ENCODE measurements around the gene SEH1L. TPM values are rescaled to one million over a fixed set of nuclear protein-coding genes. Genes with fewer than 3 reads are reported as not detected.

The SEH1L gene
- total RNA-seq, 1 donor = 56.6 TPM

DNA sequence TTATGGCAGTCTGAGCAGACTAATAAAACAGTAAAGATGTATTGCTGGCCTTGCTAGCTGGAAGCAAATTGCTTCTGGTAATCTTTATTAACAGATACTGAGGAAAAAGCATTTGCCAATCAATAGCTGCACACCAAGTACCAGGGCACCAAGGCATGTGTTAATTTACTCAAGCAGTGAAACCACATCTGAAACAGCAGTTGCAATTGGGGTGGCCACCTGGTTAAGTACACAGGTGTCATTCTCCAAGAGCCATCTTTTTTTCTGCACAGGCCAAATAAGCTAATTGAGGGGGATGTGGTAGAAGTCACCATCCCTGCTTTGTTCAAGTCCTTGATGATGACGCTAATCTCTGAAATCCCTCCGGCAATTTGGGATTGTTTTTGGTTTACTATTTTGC, 8.6 kb upstream of the SEH1L start:
- DNase-seq (ENCODE audit: low read depth) = no peak
- no peak overlapping the region for H3K4me3 ChIP-seq (ENCODE audit: low read depth, low read length)
- no peak for TF ChIP-seq CTCF (IDR thresholded peaks at IDR 0.05; ENCODE audit: insufficient read depth, low read depth, low read length)

DNA sequence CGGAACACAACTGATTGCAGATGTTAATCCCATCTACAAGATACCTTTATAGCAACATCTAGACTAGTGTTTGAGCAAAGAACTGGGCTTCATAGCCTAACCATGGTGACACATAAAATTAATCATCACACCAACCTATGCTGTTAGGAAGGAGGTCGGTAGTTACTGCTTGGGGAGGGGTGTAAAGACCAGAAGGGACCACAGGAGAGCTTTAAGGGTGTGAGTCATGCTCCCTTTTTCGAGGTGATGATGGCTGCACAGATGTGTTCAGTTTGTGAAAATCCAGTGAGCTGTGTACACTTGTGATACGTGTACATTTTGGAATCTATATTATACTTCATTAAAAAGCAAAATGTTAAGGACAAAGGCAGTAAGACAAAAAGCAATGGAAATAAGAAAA, 4.6 kb upstream of the SEH1L start:
- no peak for DNase-seq (ENCODE audit: low read depth)
- TF ChIP-seq CTCF (IDR thresholded peaks at IDR 0.05; ENCODE audit: insufficient read depth, low read depth, low read length) = no peak
- H3K4me3 ChIP-seq (ENCODE audit: low read depth, low read length) = no peak overlapping the region

DNA sequence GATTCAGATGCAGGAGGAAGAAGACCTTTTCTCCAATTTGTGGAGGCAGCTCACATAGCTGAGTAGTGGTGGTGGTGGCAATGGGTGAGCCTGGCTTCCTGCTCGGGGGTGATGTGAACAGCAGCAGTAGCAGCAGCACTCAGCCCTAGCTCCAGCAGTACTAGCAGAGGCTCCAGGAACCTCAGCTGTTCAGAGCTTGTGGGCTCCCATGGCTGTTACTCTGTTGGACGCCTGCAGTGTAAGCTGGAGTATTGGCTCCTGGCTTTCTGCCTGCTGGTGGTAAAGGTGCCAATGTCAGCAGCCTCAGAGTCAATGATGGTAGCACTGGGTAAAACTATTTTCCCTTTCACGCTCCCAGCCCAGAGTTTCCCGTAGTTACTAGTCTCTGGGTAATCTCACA, 3.1 kb upstream of the SEH1L start:
- H3K4me3 ChIP-seq (ENCODE audit: low read depth, low read length) = no peak overlapping the region
- no peak for TF ChIP-seq CTCF (IDR thresholded peaks at IDR 0.05; ENCODE audit: insufficient read depth, low read depth, low read length)
- peak; percentile 33 for DNase-seq (ENCODE audit: low read depth)

DNA sequence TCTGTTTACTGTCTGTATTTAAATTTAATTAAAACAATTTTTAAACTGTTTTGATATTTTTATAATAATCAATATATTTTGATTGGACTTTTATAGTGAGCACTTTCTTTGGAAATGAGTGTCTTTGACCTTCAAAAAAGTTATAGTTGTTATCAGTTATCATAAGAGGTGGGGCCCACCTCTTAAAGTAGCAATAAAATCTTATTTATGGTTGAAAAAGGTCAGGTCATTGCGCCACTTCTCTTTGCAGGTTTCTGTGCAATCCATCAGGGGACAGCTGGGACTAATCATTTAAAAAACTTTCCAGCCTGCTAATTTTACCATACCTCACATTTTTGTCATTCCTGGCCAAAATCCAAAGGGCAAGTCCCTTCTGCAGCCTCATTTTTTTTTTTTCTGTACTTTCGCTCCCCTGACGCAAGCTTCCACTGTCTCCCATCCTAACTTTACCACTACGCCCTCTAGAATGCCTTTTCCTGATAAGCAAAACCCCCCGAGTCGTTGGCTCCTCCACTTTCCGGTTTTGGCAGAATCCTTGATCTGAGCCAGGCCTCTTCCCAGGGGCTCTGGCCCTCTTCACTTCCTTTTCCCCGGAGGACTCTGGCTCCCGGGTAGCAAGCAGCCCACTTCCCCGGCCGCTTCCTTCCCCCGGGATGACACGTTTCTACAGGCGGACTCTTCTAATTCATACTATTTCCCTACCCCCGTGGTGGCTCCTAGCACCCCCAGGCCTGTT, 1.1 kb upstream of the SEH1L start:
- TF ChIP-seq CTCF (IDR thresholded peaks at IDR 0.05; ENCODE audit: insufficient read depth, low read depth, low read length) = peak; percentile 3
- peak; percentile 98 for DNase-seq (ENCODE audit: low read depth)
- peak overlapping the region; percentile 92 for H3K4me3 ChIP-seq (ENCODE audit: low read depth, low read length)

GRCh38 chr18:12948050-12948804, 416 bp downstream of the SEH1L start:
- TF ChIP-seq CTCF (IDR thresholded peaks at IDR 0.05; ENCODE audit: insufficient read depth, low read depth, low read length) = no peak
- DNase-seq (ENCODE audit: low read depth) = peak; percentile 97
- H3K4me3 ChIP-seq (ENCODE audit: low read depth, low read length) = peak overlapping the region; percentile 71

DNA sequence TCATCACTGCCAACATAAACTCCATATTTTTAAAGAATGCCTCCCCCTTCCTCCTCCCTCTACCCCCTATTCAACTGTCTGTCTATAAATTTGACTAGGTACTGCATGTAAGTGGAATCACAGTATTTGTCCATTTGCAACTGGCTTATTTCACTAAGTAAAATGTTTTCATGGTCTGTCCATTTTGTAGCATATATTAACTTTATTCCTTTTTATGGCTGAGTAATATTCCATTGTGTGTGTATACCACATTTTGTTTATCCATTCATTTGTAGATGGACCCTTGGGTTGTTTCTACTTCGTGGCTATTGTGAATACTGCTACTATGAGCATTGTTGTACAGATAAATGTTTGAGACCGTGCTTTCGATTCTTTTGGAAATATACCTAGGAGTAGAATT, 10.7 kb downstream of the SEH1L start:
- DNase-seq (ENCODE audit: low read depth) = no peak
- no peak overlapping the region for H3K4me3 ChIP-seq (ENCODE audit: low read depth, low read length)
- TF ChIP-seq CTCF (IDR thresholded peaks at IDR 0.05; ENCODE audit: insufficient read depth, low read depth, low read length) = no peak

All from fibroblast of villous mesenchyme (primary cell).